MM.1S (cell line): ENCODE results near the gene NLRC3.

Experiments used
- DNase-seq: peaks from one replicate; pipeline ENCODE4 v3.0.0-alpha.2; 2015
- H2AFZ ChIP-seq: fragments of 300-600 bp; sonication (generic); 2 replicates; pipeline ENCODE4 v1.6.0; 2016; ENCODE audit warnings: antibody characterized with exemption, low read length
- H3F3A ChIP-seq: fragments of 300-600 bp; sonication (generic); 2 replicates; pipeline ENCODE4 v1.6.1; 2016; ENCODE audit warnings: mild to moderate bottlenecking, antibody characterized with exemption, low read length, moderate library complexity, mixed read lengths; ENCODE audit not compliant: insufficient read depth
- H3K27ac ChIP-seq: fragments of 300-600 bp; sonication (generic); 2 replicates; pipeline ENCODE4 v1.5.1; 2016; ENCODE audit warnings: mild to moderate bottlenecking, low read length
- H3K27me3 ChIP-seq: fragments of 300-600 bp; sonication (generic); replicated peaks from 2 replicates; pipeline ENCODE4 v1.6.0; 2016; ENCODE audit warnings: low read length; ENCODE audit not compliant: insufficient read depth
- H3K36me3 ChIP-seq: fragments of 300-600 bp; sonication (generic); replicated peaks from 2 replicates; pipeline ENCODE4 v1.6.1; 2016; ENCODE audit warnings: mild to moderate bottlenecking, low read length, mixed read lengths; ENCODE audit not compliant: insufficient read depth
- H3K4me1 ChIP-seq: fragments of 300-600 bp; sonication (generic); 2 replicates; pipeline ENCODE4 v1.6.1; 2016; ENCODE audit warnings: low read length, mixed read lengths
- H3K4me2 ChIP-seq: fragments of 300-600 bp; sonication (generic); 2 replicates; pipeline ENCODE4 v1.6.0; 2016; ENCODE audit warnings: low read depth, low read length
- H3K4me3 ChIP-seq: fragments of 300-600 bp; sonication (generic); 2 replicates; pipeline ENCODE4 v1.5.1; 2016; ENCODE audit warnings: low read length, mixed read lengths
- H3K79me2 ChIP-seq: fragments of 300-600 bp; sonication (generic); 2 replicates; pipeline ENCODE4 v1.6.1; 2016; ENCODE audit warnings: mixed run types, low read length, mixed read lengths
- H3K9ac ChIP-seq: fragments of 300-600 bp; sonication (generic); 2 replicates; pipeline ENCODE4 v1.6.1; 2016; ENCODE audit warnings: low read length, mixed read lengths
- H3K9me2 ChIP-seq: fragments of 300-600 bp; sonication (generic); replicated peaks from 2 replicates; pipeline ENCODE4 v1.6.1; 2016; ENCODE audit warnings: mild to moderate bottlenecking, low read length, mixed read lengths; ENCODE audit not compliant: insufficient read depth
- H3K9me3 ChIP-seq: fragments of 300-600 bp; sonication (generic); replicated peaks from 2 replicates; pipeline ENCODE4 v1.6.1; 2016; ENCODE audit warnings: mild to moderate bottlenecking, low read length, mixed read lengths; ENCODE audit not compliant: insufficient read depth
- H4K20me1 ChIP-seq: fragments of 300-600 bp; sonication (generic); 2 replicates; pipeline ENCODE4 v1.6.1; 2016; ENCODE audit warnings: mild to moderate bottlenecking, low read length, moderate library complexity, mixed read lengths; ENCODE audit not compliant: insufficient read depth
- CTCF ChIP-seq: fragments of 300-600 bp; sonication (generic); IDR thresholded peaks from 2 replicates; pipeline ENCODE4 v1.5.1; 2016; ENCODE audit warnings: antibody characterized with exemption, low read length, mixed read lengths
- EZH2 ChIP-seq: fragments of 300-600 bp; sonication (generic); optimal IDR thresholded peaks from 2 replicates; pipeline ENCODE3; 2017; ENCODE audit warnings: low read depth, mild to moderate bottlenecking, antibody characterized with exemption, low read length, mixed read lengths
- EZH2phosphoT487 ChIP-seq: fragments of 300-600 bp; sonication (generic); IDR thresholded peaks from 2 replicates; pipeline ENCODE4 v1.6.1; 2018; ENCODE audit warnings: antibody characterized with exemption, low read length

The NLRC3 gene

GRCh38 chr16:3581392-3581791 lies 4.2 kb upstream of the NLRC3 start:
- H3K27ac ChIP-seq = no peak overlapping the region
- no peaks in the 10 kb centered on the region for H3K9me3 ChIP-seq
- H3K9me2 ChIP-seq = no peaks in the 10 kb centered on the region
- H3K9ac ChIP-seq = no peak overlapping the region
- no peaks in the 10 kb centered on the region for H3K36me3 ChIP-seq
- H3K27me3 ChIP-seq = no peaks in the 10 kb centered on the region
- peaks cover 21% of the 10 kb centered on the region for H3K4me1 ChIP-seq
- TF ChIP-seq EZH2 (no peak), EZH2phosphoT487 (no peak), CTCF (no peak)
- H2AFZ ChIP-seq = no peak overlapping the region
- H3K79me2 ChIP-seq = no peaks in the 10 kb centered on the region
- H3K4me2 ChIP-seq = no peak overlapping the region
- no peak for DNase-seq
- H4K20me1 ChIP-seq = no peaks in the 10 kb centered on the region
- H3K4me3 ChIP-seq = no peak overlapping the region
- 0 out of 2 replicates have a peak, but pooled peaks cover 3% of the 10 kb centered on the region for H3F3A ChIP-seq

- H3K36me3 ChIP-seq = no peaks in the 10 kb centered on the region
- H3K27me3 ChIP-seq = no peaks in the 10 kb centered on the region
- no peaks in the 10 kb centered on the region for H3K9me3 ChIP-seq
- H3K4me1 ChIP-seq = peaks cover 21% of the 10 kb centered on the region
- no peak overlapping the region for H3K27ac ChIP-seq
- no peak overlapping the region for H2AFZ ChIP-seq
- TF ChIP-seq CTCF (no peak), EZH2 (no peak), EZH2phosphoT487 (no peak)
- no peaks in the 10 kb centered on the region for H3K9me2 ChIP-seq
- no peak overlapping the region for H3K9ac ChIP-seq
- H3K79me2 ChIP-seq = no peaks in the 10 kb centered on the region
- no peaks in the 10 kb centered on the region for H4K20me1 ChIP-seq
- H3K4me3 ChIP-seq = no peak overlapping the region
- no peak for DNase-seq
- 0 out of 2 replicates have a peak, but pooled peaks cover 3% of the 10 kb centered on the region for H3F3A ChIP-seq
- no peak overlapping the region for H3K4me2 ChIP-seq
Measured at GRCh38 chr16:3580686-3581085, 3.5 kb upstream of the NLRC3 start.

- H3K4me1 ChIP-seq = peaks cover 21% of the 10 kb centered on the region
- TF ChIP-seq CTCF (no peak), EZH2 (no peak), EZH2phosphoT487 (no peak)
- H3K27ac ChIP-seq = no peak overlapping the region
- H3K79me2 ChIP-seq = no peaks in the 10 kb centered on the region
- H3K36me3 ChIP-seq = no peaks in the 10 kb centered on the region
- H2AFZ ChIP-seq = no peak overlapping the region
- H3K4me3 ChIP-seq = no peak overlapping the region
- no peak overlapping the region for H3K4me2 ChIP-seq
- no peaks in the 10 kb centered on the region for H3K9me3 ChIP-seq
- no peaks in the 10 kb centered on the region for H4K20me1 ChIP-seq
- H3F3A ChIP-seq = 0 out of 2 replicates have a peak, but pooled peaks cover 3% of the 10 kb centered on the region
- H3K9ac ChIP-seq = no peak overlapping the region
- no peaks in the 10 kb centered on the region for H3K9me2 ChIP-seq
- no peak for DNase-seq
- H3K27me3 ChIP-seq = no peaks in the 10 kb centered on the region
Measured at GRCh38 chr16:3580251-3580651, 3.0 kb upstream of the NLRC3 start.
